ENCODE data around the gene RAI14.
"Not testable (repeated sequence)": the region's sequence is repeated elsewhere in the genome, so short reads cannot be mapped to it uniquely, and the experiment has no call there.

The RAI14 gene

DNA sequence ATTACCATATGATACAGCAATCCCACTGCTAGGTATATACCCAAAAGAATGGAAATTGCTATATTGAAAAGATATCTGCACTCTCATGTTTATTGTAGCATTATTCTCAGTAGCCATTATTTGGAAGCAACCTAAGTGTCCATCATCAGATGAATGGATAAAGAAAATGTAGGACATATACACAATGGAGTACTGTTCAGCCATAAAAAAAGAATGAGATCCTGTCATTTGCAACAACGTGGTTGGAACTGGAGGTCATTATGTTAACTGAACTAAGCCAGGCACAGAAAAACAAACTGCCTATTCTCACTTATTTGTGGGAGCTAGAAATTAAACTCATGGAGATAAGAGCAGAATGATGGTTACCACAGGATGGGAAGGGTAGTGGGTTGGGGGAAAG, 119.8 kb downstream of the RAI14 start:
- no peak for DNase-seq

DNA sequence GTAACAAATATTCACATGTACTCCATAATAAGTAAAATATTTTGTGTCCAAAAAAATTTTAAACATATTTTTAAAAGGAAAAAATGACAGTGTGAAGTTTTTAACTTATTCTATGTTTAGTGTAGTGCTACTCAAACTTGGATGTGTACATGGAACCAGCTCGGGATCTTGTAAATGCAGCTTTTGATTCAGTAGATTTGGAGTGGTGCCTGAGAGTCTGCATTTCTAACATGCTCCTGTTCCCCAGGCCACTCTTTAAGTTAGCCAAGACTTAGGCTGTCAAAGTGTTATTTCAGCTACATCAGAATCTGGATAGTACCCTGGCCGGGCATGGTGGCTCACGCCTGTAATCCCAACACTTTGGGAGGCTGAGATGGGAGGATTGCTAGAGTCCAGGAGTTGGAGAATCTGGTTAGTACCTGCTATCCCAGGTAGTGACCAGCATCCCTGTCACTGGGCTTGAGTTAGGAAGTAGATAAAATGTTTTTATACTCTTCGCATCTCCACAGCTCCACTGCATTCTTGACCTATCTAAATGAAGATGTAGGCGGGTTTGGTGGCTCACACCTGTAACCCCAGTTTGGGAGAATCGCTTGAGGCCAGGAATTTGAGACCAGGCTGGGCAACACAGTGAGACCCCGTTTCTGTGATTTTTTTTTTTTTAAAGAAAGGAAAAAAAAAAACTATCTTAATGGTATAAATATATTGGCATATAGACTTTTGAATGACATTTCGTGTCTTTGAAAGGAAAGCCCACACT, 122.1 kb downstream of the RAI14 start:
- no peak for DNase-seq

DNA sequence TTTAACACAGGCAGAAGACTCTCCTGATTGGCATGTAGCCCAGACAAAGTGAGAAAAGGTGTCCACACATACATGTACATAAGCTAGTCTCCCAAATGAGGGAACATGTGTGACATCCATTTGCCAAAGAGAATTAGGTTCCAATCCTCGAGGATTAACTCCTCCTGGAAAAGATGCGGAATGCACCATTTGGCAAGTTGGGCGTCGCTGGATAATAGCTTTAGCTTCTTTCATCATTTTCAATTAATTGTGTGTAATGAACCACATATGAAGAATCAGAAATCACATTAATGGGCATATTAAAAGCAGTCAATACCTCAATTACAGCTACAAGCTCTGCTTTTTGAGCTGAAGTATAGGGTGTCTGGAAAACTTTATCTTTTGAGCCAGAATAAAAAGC, 127.8 kb downstream of the RAI14 start:
- DNase-seq: not testable (repeated sequence)

DNA sequence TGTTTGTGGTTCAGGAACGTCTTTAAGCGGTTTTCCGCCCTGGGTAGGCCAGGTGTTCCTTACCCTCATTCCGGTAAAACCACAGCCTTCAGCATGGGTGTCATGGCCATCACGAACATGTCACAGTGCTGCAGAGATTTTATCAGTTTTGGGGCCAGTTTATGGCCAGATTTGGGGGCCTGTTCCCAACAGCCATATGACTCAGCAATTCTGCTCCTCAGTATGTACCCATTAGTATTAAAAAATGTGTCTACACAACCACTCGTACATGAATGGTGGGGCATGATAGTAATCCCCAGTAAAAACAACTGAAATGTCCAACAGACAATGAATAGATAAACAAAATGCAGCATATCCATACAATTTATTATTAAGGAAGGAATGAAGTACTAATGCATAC, 130.9 kb downstream of the RAI14 start:
- DNase-seq: no peak

DNA sequence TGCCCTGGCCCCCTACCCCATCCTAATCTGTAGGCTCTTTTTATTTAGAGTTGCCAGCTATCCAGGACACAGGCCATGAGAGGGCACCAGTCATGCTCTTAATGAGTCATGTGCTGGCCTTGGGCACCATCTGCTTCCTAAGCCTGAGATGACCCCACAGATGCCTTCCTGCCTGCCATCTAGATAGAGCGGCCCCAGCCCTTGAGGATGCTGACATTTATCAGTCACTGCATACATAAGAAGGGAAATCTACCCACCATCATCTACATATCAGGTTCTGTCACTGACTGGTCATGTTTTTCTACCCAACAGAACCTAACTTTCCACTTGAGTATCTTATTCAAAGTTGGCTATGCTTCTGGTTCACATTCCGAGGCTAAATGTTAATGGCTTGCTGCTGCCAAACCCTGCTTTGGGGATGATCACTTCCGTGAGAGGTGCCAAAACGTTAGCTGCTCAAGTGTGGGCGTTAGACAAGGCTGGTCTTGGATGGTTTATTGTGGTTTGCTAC, 132.9 kb downstream of the RAI14 start:
- peak; percentile 47 for DNase-seq

DNA sequence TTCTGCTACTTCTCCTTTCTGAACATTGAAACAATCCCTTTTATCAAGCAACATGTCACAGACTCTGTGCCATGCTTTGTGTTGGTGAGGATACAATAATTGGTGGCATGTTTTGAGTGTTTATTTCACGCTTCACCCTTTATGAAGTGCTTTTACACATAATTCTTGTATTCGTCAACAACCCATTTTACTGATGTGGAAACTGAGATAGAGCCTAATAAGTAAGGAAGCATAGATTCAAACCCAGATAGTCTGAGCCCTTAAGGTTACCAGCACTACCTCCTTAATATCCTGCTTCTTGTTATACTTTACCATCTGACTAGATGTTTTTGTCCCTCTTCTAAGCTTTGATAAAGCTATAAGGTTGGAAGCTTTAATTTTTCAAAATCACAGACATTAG, 133.5 kb downstream of the RAI14 start:
- DNase-seq: no peak

DNA sequence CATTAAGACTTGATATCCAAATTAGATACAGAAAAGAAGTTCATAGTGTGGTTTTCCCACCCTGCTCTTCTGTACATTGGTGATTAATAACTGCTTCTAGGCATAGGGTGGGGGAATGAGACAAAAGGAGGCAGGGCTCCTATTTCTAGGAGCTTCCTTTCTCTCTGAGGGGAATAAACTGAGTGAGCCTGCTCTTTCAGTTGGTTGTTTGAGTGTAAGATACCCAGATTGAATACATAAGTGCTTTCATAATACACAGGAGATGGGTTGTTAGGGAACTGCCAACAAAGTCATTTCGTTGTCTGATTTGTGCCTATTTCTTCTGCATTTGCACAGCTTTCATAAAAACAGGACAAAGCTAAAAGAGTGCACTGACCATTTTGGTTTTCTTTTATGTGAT, 133.9 kb downstream of the RAI14 start:
- DNase-seq: no peak

DNA sequence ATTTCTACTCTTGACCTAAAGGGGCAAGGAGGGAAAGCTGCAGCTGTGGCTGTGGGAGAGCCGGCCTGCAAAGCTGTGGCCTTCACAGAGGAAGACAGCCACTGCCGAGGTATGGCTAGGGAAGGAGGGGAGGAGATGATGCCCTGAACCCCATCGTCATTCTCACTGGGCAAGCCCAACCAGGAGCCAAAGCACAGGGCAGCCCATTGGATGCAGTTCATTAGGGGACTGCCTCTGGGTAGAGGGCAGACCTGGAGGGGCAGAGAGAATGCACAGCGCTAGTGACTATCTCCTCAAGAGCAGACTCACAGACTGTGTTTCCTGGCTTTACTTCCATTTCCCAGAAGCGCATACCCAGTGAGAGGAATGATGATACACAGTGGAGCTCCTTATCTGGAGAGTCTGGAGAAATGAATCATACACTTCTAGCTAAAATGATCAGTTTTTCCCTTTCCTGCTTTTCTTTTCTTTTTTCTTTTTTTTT, 135.7 kb downstream of the RAI14 start:
- no peak for DNase-seq

DNA sequence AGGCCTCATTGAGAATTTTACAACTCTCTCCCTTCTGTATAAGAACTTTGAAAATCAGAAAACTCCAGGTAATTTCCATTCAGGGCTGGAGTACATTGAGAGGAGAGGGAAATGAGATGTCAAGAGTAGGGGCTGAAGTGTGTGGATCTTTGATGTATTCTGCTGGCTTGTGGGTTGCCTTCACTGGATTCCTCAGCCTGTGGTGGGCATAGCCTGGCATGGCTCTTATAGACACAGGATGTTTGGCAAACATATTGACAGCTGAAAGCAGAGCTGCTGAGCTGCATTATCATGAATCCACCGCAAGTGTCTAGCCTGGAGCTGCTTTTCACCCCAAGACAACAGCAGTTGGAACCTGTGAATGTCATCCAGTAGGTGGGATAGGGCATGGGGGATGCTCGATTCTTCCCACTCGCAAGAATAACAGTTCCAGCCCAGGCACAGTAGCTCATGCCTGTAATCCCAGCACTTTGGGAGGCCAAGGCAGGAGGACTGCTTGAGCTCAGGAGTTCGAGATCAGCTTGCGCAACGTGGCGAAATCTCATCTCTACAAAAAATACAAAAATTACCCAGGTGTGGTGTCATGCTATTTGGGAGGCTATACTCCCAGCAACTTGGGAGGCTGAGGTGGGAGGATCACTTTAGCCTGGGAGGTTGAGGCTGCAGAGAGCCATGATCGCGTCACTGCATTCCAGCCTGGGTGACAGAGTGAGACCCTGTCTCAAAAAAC, 146.9 kb downstream of the RAI14 start:
- DNase-seq: no peak

DNA sequence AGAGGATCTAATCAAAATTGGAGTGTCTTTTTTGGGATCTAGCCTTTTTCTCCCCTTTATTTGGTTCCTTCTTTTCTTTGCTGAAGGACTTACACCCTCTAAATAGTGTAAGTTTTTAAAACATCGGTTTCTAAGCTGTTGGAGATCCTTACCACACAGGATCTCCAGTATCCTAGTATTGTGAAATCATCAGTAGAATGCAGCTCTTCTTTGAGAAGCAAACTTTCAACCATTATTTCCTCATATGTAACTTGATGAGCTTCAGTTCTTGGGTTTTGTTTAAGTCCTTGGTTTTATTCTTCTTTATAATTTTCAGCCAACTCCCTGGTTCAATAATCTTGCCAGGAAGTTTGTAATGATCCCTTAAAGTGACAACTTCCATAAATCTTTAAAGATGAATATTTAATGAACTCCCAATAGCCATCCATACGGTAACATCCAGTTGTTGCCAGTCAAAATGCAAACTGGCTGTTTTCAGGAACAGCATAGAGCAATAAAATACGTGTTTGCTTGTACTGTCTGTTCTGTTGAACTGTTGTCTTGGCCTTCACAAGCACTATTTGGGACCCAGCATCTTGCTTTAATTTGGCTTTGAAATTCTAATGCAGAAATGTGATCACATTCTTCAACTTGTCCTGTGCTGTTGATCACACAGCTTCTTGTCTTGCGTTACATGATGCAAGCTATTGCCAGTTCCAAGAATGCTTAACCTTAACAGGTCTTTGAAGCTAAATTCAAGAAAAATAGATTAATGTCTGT, 148.0 kb downstream of the RAI14 start:
- DNase-seq: no peak

DNA sequence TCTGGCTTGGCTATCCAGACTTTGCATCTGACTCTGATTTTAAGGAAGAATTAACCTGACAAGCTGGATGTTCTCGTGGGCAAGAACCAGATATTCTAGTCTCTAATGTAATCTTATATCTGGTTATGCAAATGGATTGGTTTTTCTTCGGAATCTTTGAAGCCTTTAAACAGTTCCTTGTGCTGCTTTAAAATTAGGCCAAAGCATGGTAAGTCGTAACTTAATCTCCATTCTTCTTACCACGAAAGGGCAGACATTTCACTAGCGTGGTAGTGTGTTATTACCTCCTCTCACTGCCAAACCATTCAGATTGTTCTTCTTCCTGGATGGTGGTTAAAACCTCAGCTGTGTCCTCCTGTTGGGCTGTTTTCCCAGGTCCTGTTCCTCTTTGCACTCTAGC, 148.8 kb downstream of the RAI14 start:
- no peak for DNase-seq

DNA sequence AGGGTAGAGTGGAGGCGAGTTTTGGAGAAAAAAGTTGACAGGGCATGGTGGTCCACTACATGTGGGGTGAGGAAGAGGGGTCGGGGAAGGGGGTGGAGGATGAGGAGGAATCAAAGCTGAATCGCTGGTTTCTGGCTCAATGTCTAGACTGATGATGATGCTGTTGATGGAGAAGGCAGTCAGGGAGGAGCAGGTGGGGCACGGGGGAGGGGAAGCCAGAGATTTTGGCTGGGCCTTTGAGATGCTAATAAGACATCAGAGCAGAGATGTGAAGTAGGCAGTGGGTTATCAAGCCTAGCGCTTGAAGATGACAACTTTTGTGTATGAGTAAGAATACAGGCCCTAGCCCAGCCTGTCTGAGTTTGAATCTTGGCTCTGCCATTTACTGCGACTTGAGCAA, 150.4 kb downstream of the RAI14 start:
- DNase-seq: no peak

DNA sequence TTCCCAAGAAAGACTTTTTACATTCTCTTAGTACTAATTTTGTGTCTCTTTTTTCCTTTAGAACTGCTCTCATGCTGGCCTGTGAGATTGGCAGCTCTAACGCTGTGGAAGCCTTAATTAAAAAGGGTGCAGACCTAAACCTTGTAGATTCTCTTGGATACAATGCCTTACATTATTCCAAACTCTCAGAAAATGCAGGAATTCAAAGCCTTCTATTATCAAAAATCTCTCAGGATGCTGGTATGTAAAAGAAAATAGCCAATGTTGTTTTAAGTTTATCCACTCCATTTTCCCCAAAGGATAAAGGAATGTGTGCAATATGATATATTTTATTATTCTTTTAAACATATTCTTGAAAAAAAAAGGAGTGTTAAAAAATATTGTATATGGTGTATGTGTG, 155.6 kb downstream of the RAI14 start:
- DNase-seq: no peak

DNA sequence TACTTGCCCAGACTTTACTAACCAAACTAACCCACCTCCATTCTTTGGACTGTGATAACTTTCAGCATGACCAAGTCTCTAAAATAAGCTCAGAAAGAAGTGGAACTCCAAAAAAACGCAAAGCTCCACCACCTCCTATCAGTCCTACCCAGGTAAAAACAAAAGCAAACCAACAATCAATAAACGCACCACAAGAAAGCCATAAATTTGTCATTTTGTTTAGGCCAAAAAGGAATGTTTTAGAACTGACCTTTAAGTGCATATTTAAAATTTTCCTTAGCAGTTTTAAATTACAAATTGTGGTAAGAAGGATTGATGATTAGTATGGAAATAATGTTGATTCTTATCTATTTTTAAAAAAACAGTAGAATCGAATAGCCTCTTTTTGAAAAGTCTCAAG, 157.4 kb downstream of the RAI14 start:
- no peak for DNase-seq

DNA sequence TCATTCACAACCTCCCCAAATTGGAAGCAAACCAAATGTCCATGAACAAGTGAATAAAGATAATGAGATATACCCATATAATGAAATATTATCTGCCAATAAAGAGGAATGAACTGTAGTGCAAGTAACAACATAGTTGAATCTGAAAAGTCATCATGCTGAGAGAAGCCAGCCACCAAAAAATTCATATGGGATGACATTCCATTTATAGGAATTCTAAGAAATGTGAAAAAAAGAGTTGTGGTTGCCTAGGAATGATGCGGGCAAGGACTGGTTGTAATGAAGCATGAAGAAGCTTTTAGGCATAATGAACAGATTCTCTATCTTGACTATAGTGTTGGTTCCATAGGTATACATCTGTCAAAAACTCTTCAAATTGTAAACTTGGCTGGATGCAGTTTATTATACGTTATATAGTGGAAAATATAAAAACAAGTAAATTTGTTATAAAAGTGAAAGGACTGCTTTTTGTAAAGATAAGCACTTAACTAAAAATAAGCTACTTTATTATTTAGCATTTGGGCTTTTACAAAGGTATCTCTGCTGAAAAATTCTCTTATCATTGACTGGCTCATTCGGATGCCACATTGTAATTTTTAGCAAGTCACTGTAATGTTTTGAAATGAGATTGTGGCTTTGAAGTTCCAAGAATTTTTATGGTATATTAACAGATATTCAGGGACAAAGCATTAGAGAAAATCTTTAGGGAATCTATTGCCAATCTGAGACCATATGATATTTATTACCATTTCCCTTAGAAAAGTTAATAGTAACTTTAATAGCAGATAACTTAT, 161.6 kb downstream of the RAI14 start:
- DNase-seq: no peak

DNA sequence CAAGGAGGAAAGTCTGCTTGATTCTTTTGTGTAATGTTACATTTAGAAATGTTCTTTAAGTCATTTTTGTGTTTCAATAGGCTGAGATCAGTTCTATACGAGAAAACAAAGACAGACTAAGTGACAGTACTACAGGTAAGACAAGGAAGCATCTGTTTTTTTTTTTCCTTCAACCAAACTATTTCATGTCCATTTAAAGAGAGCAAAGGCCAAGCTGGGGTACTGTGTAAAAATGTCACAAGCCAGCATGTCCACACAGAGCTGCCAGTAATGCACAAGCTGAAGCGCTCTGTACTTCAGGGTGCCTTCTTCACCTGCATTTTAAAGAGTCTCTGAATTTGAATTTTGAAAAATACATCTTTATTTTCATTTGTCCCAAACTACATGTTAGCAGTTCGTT, 162.6 kb downstream of the RAI14 start:
- no peak for DNase-seq

DNA sequence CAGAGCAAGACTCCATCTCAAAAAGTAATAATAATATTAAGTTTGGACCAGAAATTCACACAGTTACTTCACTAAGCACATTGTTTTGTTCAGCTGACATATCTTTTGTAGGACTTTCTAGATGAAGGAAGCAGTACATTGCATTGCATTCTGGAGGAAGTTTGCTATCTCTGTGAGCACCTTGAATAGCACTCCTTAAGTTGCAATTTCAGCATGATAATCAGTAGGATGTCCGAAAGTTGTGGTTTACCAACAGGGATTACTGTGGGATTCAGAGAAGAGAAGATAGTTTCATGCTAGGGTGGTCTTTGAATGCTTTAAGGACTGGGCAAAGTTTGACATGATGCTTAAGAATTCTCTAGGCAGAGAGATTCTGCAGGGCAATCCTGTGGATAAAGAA, 164.5 kb downstream of the RAI14 start:
- DNase-seq: no peak

DNA sequence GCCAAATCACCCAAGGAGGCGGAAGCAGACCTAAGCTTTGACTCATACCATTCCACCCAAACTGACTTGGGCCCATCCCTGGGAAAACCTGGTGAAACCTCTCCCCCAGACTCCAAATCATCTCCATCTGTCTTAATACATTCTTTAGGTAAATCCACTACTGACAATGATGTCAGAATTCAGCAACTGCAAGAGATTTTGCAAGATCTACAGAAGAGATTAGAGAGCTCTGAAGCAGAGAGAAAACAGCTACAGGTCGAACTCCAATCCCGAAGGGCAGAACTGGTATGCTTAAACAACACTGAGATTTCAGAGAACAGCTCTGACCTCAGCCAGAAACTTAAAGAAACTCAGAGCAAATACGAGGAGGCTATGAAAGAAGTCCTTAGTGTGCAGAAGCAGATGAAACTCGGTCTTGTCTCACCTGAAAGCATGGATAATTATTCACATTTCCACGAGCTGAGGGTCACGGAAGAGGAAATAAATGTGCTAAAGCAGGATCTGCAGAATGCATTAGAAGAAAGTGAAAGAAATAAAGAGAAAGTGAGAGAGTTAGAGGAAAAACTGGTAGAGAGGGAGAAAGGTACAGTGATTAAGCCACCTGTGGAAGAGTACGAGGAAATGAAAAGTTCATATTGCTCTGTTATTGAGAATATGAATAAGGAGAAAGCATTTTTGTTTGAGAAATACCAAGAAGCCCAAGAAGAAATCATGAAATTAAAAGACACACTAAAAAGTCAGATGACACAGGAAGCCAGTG, 167.0 kb downstream of the RAI14 start:
- DNase-seq: no peak

DNA sequence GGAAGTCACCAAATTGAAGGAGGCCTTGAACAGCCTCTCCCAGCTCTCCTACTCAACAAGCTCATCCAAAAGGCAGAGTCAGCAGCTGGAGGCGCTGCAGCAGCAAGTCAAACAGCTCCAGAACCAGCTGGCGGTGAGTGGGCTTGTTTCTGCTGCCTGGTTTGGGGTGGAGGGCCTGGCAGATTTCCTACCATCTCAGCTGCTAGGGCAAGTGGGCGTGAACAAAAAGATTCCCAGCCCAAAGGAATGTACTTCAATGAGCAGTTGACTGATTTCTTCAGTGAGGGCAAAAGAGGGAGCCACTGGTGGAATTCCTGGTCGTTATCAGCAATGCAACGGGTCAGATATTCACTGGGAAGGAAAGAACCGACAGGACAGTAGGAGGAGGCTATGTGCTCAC, 170.2 kb downstream of the RAI14 start:
- DNase-seq: no peak

DNA sequence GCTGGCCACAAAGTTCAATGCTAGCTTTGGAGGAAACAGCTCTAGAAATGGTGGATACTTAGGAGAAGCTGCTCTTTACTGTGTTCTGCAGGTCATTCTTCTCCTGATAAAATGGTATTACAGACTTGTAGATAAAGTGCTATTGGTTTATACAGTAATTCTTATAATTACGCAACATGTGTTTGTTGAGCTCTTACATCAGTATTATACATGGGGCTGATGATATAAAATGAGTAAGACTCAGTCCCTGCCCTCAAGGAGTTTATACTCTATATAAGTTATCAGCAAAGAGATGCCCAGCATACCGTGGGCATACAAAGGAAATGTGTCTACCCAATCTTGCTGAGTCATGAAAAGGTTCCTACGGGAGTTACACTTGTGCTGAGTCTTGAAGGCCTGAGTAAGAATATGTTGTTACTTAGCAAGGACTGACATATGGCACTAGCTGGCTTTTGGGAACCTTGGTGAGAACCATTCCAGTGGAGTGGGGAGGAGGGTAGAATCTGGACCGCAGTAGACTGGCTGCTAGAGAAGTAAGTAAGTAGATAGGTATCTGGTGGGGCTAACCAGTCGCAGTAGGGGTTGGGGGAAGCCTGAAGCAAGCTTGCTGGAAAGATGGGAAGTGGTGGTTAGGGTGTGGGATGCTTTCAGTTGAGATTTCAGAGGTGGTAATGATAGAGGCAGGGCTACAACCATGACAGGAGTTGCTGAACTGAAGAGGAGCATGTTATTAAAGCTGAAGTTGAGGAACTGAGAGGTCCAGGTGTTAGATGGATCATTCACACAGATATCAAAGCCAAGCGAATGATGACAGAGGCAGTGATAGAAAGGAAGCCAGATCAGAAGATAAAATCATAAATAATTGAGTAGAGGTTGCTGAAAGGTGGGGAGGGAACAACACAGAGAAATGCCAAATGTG, 171.7 kb downstream of the RAI14 start:
- DNase-seq: no peak

DNA sequence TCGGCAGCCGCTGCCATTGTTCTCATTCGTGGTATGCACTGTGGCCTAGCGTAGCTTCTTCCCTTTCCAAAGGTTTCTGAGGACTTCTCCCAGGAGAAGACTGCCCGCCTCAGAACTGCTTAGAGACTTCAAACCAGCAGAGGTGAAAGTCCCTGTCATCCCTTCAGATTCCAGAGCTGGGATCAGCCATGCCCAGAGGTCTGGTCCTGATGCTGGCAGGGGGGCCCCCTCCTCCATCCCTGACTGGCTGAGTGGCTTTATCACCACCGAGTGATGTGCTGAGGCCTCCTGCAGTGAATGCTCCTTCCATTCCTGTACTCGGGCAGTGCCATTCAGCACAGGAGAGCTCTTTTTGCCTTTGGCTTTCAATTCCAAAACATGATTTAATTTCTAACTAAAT, 174.7 kb downstream of the RAI14 start:
- not testable (repeated sequence) for DNase-seq

Measured in right hindlimb (tissue), 1 donor.